ENCODE data around the gene C1QTNF9. TPM values are rescaled to one million over a fixed set of nuclear protein-coding genes. Genes with fewer than 3 reads are reported as not detected.

The C1QTNF9 gene
- total and polyA plus RNA-seq, 2 of the 8 experiments (the other 6 are each of a cell fraction or from before 2014, with no cell fraction given), result not detected

DNA sequence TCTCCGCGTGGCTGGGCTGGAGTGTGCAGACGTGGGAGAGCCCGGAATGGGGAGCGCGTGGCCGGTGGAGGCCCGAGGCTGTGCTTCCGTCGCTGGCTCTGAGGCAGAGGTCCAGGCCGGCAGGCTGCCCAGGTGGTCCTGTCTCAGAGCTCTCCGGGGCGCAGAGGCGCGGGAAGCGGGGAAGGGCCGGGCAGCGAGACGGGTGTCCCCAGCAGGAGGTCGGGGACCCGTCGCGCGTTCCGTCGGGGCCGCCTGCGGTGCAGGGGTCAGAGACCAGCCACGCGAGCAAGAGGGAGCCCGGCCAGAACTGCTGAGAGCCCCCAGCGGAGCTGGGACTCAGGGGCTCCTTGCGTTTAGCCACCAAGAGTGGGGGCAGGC, 1.3 kb upstream of the C1QTNF9 start:
- ChIA-PET CTCF (ENCODE audit: partially characterized antibody) (interaction anchor here (1.4 kb wide), 1 partner anchor 15 kb away, joined by 4 read pairs; no protein-coding TSS in a partner anchor), POLR2A (ENCODE audit: partially characterized antibody) (interaction anchor here (1.0 kb wide), 1 partner anchor 10 kb away, joined by 3 read pairs; no protein-coding TSS in a partner anchor)
- WGBS, 2 experiments (ENCODE audit: extremely low coverage in 1 of 2, insufficient coverage in 1 of 2, insufficient read length in 1 of 2, insufficient replicate concordance in 2 of 2, low coverage in 1 of 2, low lambda C conversion rate in 2 of 2, missing lambda C conversion rate in 1 of 2), result 93% methylated on average over 25 of the region's 33 CpGs; no CpG with 5 or more reads in 1 of the 2 experiments
- TF ChIP-seq POLR2AphosphoS5 (IDR thresholded peaks at IDR 0.05; ENCODE audit: low read depth, low read length), result no peak
- no peak for TF ChIP-seq POU5F1 (IDR thresholded peaks at IDR 0.05; ENCODE audit: low read depth, low read length)
- no peak for TF ChIP-seq ATF3 (IDR thresholded peaks at IDR 0.05; ENCODE audit: insufficient read depth, low read depth, low read length)

More for the DNA sequence above, 1.3 kb upstream of the C1QTNF9 start:
- Histone ChIP-seq H3K9ac (replicated peaks in 1 of 4; ENCODE audit: extremely low read depth in 1 of 4, low read depth in 3 of 4, low read length in 3 of 4) (no peak overlapping the region), H3K79me1 (ENCODE audit: low read depth, low read length) (no peaks in the 10 kb centered on the region), H2BK5ac (ENCODE audit: low read depth, low read length) (no peak overlapping the region), H4K5ac (ENCODE audit: insufficient read length, low read depth, low read length) (no peak overlapping the region), H3K18ac (ENCODE audit: extremely low read depth, low read length) (no peak overlapping the region), H3K56ac (replicated peaks; ENCODE audit: insufficient read length, low read depth, low read length) (no peak overlapping the region), H2BK12ac (ENCODE audit: low read depth, low read length) (no peak overlapping the region), H3K4ac (replicated peaks; ENCODE audit: insufficient read length, low read depth, low read length) (no peak overlapping the region), H2BK20ac (ENCODE audit: low read length) (no peak overlapping the region), H3K36me3 (ENCODE audit: control insufficient read depth in 2 of 4, insufficient read depth in 4 of 4, low read length in 3 of 4) (peaks cover 1 to 4% (median 3%) of the 10 kb centered on the region in 4 experiments; a peak in 5 of 8 replicates), H2AK5ac (ENCODE audit: low read depth, low read length) (no peak overlapping the region), H3K27me3 (replicated peaks in 1 of 4; ENCODE audit: control insufficient read depth in 3 of 4, extremely low read depth in 1 of 4, insufficient read depth in 3 of 4, low read length in 3 of 4) (no peaks in the 10 kb centered on the region), H3K9me3 (ENCODE audit: insufficient read depth in 2 of 2, low read depth in 1 of 2, low read length in 1 of 2) (no peaks in the 10 kb centered on the region), H3K14ac (ENCODE audit: insufficient read length) (no peak overlapping the region), H2AFZ (ENCODE audit: low read length) (no peak overlapping the region), H3K4me2 (ENCODE audit: insufficient read depth in 1 of 2, low read depth in 2 of 2, low read length in 2 of 2) (no peak overlapping the region), H3K23ac (ENCODE audit: insufficient read length) (no peak overlapping the region), H2BK15ac (ENCODE audit: low read length) (no peak overlapping the region), H4K91ac (replicated peaks; ENCODE audit: insufficient read length, low read length) (no peak overlapping the region), H3K4me1 (replicated peaks in 1 of 4; ENCODE audit: control insufficient read depth in 3 of 4, insufficient read depth in 4 of 4, low read length in 3 of 4) (peaks cover 0 to 2% (median 0%) of the 10 kb centered on the region in 4 experiments; a peak in 1 of 7 replicates), H4K8ac (ENCODE audit: extremely low read depth, insufficient read depth, low read length) (no peak overlapping the region; the same call in 1 of the 2 replicates), H3K27ac (ENCODE audit: low read depth, low read length) (no peak overlapping the region), H2BK120ac (replicated peaks; ENCODE audit: low read depth, low read length) (no peak overlapping the region), H4K20me1 (replicated peaks in 1 of 2; ENCODE audit: control insufficient read depth in 1 of 2, insufficient read depth in 2 of 2, low read length in 2 of 2) (peaks cover 0 to 3% of the 10 kb centered on the region in 2 experiments), H3K23me2 (ENCODE audit: low read depth, low read length) (no peaks in the 10 kb centered on the region), H3K79me2 (ENCODE audit: control insufficient read depth in 1 of 2, insufficient read depth in 2 of 2, low read length in 2 of 2) (no peaks in the 10 kb centered on the region), H3K4me3 (ENCODE audit: extremely low read depth in 1 of 4, insufficient read depth in 2 of 4, low read depth in 3 of 4, low read length in 4 of 4) (no peak overlapping the region)
- FAIRE-seq, result no peak
- no peak for DNase-seq (ENCODE audit: low read depth in 1 of 2, low spot score in 2 of 2)
